PC-3 (cell line): Measurements from ENCODE around the gene RBMS2. TPM values are rescaled to one million over a fixed set of nuclear protein-coding genes. Genes with fewer than 3 reads are reported as not detected.
"Not testable (repeated sequence)": the region's sequence is repeated elsewhere in the genome, so short reads cannot be mapped to it uniquely, and the experiment has no call there.

ENCODE experiments used
- ATAC-seq: fragments of 200-7000 bp; cut with Tn5 transposase; 2 replicates; pipeline ENCODE4 v1.9.1; 2020; ENCODE audit warnings: mild to moderate bottlenecking, moderate library complexity
- BruUV-seq: library from RNA; stranded (reverse); fragments of 400-500 nt; replicated peaks from 2 replicates; lab custom pipeline; 2021; lab: Mats Ljungman, UMichigan
- CTCF ChIA-PET: fragments of 300-600 bp; sonication (Branson Sonifier 250); formaldehyde crosslinking; loops from one replicate; lab custom pipeline; 2022; ENCODE audit warnings: antibody characterized with exemption; lab: Charles Lee
- POLR2A ChIA-PET: fragments of 300-600 bp; sonication (Branson Sonifier 250); formaldehyde crosslinking; loops from one replicate; lab custom pipeline; 2022; ENCODE audit warnings: antibody characterized with exemption; ENCODE audit not compliant: unreplicated experiment; lab: Charles Lee
- DNase-seq: peaks from one replicate; pipeline ENCODE4 v3.0.0-alpha.2; 2015
- H2AFZ ChIP-seq: fragments of 300-600 bp; sonication (generic); 2 replicates; pipeline ENCODE4 v1.6.0; 2016; ENCODE audit warnings: antibody characterized with exemption, low read length
- H3F3A ChIP-seq: fragments of 300-600 bp; sonication (generic); one replicate; pipeline ENCODE4 v1.6.0; 2017; ENCODE audit warnings: antibody characterized with exemption, low read length, control low read depth, mild to moderate bottlenecking; ENCODE audit not compliant: unreplicated experiment
- H3K27ac ChIP-seq: fragments of 300-600 bp; sonication (generic); 2 replicates; pipeline ENCODE4 v1.5.1; 2016; ENCODE audit warnings: mild to moderate bottlenecking, low read length
- H3K27me3 ChIP-seq: fragments of 300-600 bp; sonication (generic); 2 replicates; pipeline ENCODE4 v1.6.1; 2016; ENCODE audit warnings: low read length, mixed read lengths
- H3K36me3 ChIP-seq: fragments of 300-600 bp; sonication (generic); 2 replicates; pipeline ENCODE4 v1.6.1; 2016; ENCODE audit warnings: low read depth, mixed run types, low read length, mixed read lengths
- H3K4me1 ChIP-seq: fragments of 300-600 bp; sonication (generic); 2 replicates; pipeline ENCODE4 v1.5.1; 2016; ENCODE audit warnings: low read length; ENCODE audit not compliant: insufficient read depth
- H3K4me2 ChIP-seq: fragments of 300-600 bp; sonication (generic); 2 replicates; pipeline ENCODE4 v1.6.0; 2016; ENCODE audit warnings: low read length
- H3K4me3 ChIP-seq: fragments of 300-600 bp; sonication (generic); 2 replicates; pipeline ENCODE4 v1.5.1; 2016; ENCODE audit warnings: mild to moderate bottlenecking, low read length, mixed read lengths
- H3K79me2 ChIP-seq: fragments of 300-600 bp; sonication (generic); 2 replicates; pipeline ENCODE4 v1.6.1; 2017; ENCODE audit warnings: low read length, mixed read lengths
- H3K9ac ChIP-seq: fragments of 300-600 bp; sonication (generic); 2 replicates; pipeline ENCODE4 v1.6.0; 2016; ENCODE audit warnings: mild to moderate bottlenecking, low read length
- H3K9me2 ChIP-seq: fragments of 300-600 bp; sonication (generic); replicated peaks from 2 replicates; pipeline ENCODE4 v1.6.1; 2016; ENCODE audit warnings: mixed run types, low read length, mixed read lengths
- H3K9me3 ChIP-seq: fragments of 300-600 bp; sonication (generic); 2 replicates; pipeline ENCODE4 v1.6.1; 2016; ENCODE audit warnings: low read length, mixed read lengths
- H4K20me1 ChIP-seq: fragments of 300-600 bp; sonication (generic); 2 replicates; pipeline ENCODE4 v1.6.1; 2016; ENCODE audit warnings: low read length, mixed read lengths
- CTCF ChIP-seq: fragments of 300-600 bp; sonication (generic); conservative IDR thresholded peaks from 2 replicates; pipeline ENCODE4 v1.5.1; 2017; ENCODE audit warnings: antibody characterized with exemption, low read depth, mild to moderate bottlenecking, low read length
- EZH2 ChIP-seq: fragments of 300-600 bp; sonication (generic); IDR thresholded peaks from one replicate; pipeline ENCODE4 v1.6.1; 2017; ENCODE audit warnings: antibody characterized with exemption, mild to moderate bottlenecking, low read length; ENCODE audit not compliant: unreplicated experiment
- EZH2phosphoT487 ChIP-seq: fragments of 300-600 bp; sonication (generic); IDR thresholded peaks from 2 replicates; pipeline ENCODE4 v1.6.1; 2018; ENCODE audit warnings: mild to moderate bottlenecking, antibody characterized with exemption, low read length, borderline replicate concordance
- intact Hi-C: fragments of 100-400 bp; cut with micrococcal nuclease; formaldehyde crosslinking; loops from 2 replicates; pipeline ENCODE4 v1.9.0; 2023
- total RNA-seq: library from RNA; depleted of rRNA; stranded (reverse); fragments of >200 nt; gene quantifications from 2 replicates; pipeline ENCODE4 v1.2.3, GENCODE V29; 2014

The RBMS2 gene
- total RNA-seq, 1 experiment from 2014 or later: 10.2 TPM

- H3F3A ChIP-seq: no peaks in the 10 kb centered on the region
- no peak overlapping the region for H3K27ac ChIP-seq
- no peaks in the 10 kb centered on the region for H3K36me3 ChIP-seq
- no peak for ATAC-seq
- DNase-seq: no peak
- H3K9me2 ChIP-seq: no peaks in the 10 kb centered on the region
- ChIA-PET POLR2A (interaction anchor here (0.7 kb wide), 1 partner anchor 310 kb away, joined by 3 read pairs; no protein-coding TSS in a partner anchor), CTCF (no interaction called here)
- no peak overlapping the region for H3K9ac ChIP-seq
- no TSS peak for BruUV-seq
- no peak overlapping the region for H2AFZ ChIP-seq
- H3K4me1 ChIP-seq: peaks cover 5% of the 10 kb centered on the region; the same call in 1 of the 2 replicates
- intact Hi-C loops: no loop called here
- no peaks in the 10 kb centered on the region for H3K27me3 ChIP-seq
- H4K20me1 ChIP-seq: no peaks in the 10 kb centered on the region
- H3K4me2 ChIP-seq: no peak overlapping the region
- H3K79me2 ChIP-seq: no peaks in the 10 kb centered on the region
- H3K9me3 ChIP-seq: no peaks in the 10 kb centered on the region
- TF ChIP-seq EZH2phosphoT487 (no peak), EZH2 (no peak), CTCF (no peak)
- H3K4me3 ChIP-seq: no peak overlapping the region
Measured at GRCh38 chr12:56490360-56490759, 31.3 kb upstream of the RBMS2 start.

- H2AFZ ChIP-seq, H3K9me3 ChIP-seq, BruUV-seq, DNase-seq, CTCF ChIA-PET, H3F3A ChIP-seq, H4K20me1 ChIP-seq, H3K4me3 ChIP-seq, H3K9me2 ChIP-seq, H3K27ac ChIP-seq, ATAC-seq, POLR2A ChIA-PET, H3K4me1 ChIP-seq, intact Hi-C loops, H3K36me3 ChIP-seq, H3K79me2 ChIP-seq, H3K9ac ChIP-seq, H3K27me3 ChIP-seq, H3K4me2 ChIP-seq: not testable (repeated sequence)
Measured at GRCh38 chr12:56493409-56494105, 28.1 kb upstream of the RBMS2 start.

- H3K9ac ChIP-seq, H3K79me2 ChIP-seq, H2AFZ ChIP-seq, H3K27ac ChIP-seq, H3K9me3 ChIP-seq, H3K4me1 ChIP-seq, BruUV-seq, H4K20me1 ChIP-seq, intact Hi-C loops, CTCF ChIA-PET, H3K27me3 ChIP-seq, DNase-seq, H3F3A ChIP-seq, ATAC-seq, POLR2A ChIA-PET, H3K4me2 ChIP-seq, H3K4me3 ChIP-seq, H3K9me2 ChIP-seq, H3K36me3 ChIP-seq: not testable (repeated sequence)
Measured at GRCh38 chr12:56494106-56494415, 27.6 kb upstream of the RBMS2 start.

- H4K20me1 ChIP-seq, H3K36me3 ChIP-seq, DNase-seq, H3K4me1 ChIP-seq, H3K4me3 ChIP-seq, H2AFZ ChIP-seq, ATAC-seq, H3K4me2 ChIP-seq, CTCF ChIA-PET, H3K27me3 ChIP-seq, POLR2A ChIA-PET, H3K9ac ChIP-seq, H3K79me2 ChIP-seq, intact Hi-C loops, BruUV-seq, H3K9me2 ChIP-seq, H3K9me3 ChIP-seq, H3F3A ChIP-seq, H3K27ac ChIP-seq: not testable (repeated sequence)
Measured at GRCh38 chr12:56494481-56494880, 27.1 kb upstream of the RBMS2 start.

- H3K79me2 ChIP-seq, H3K9ac ChIP-seq, H3K4me3 ChIP-seq, H3K27ac ChIP-seq, H3F3A ChIP-seq, H3K9me3 ChIP-seq, H3K9me2 ChIP-seq, CTCF ChIA-PET, H3K4me1 ChIP-seq, H4K20me1 ChIP-seq, H3K36me3 ChIP-seq, BruUV-seq, H3K27me3 ChIP-seq, POLR2A ChIA-PET: not testable (repeated sequence)
- peak; percentile 46 for DNase-seq
- peak; percentile 22; the same call in 1 of the 2 replicates for ATAC-seq
- H2AFZ ChIP-seq: 0 out of 2 replicates have a peak overlapping the region, but pooled peaks have one; percentile 30
- H3K4me2 ChIP-seq: 0 out of 2 replicates have a peak overlapping the region, but pooled peaks have one; percentile 46
- intact Hi-C loops: loop anchor here (5.0 kb wide), 1 partner anchor 96 kb away; no protein-coding TSS in a partner anchor
Measured at GRCh38 chr12:56496704-56497103, 24.9 kb upstream of the RBMS2 start.
